Hepatocyte (in vitro differentiated cells): ENCODE data around the gene ELOVL1. TPM values are rescaled to one million over a fixed set of nuclear protein-coding genes. Genes with fewer than 3 reads are reported as not detected.

Source experiments
- DNase-seq: peaks from one replicate; pipeline ENCODE4 v3.0.0-alpha.2; 2016; ENCODE audit warnings: low spot score
- H2AFZ ChIP-seq: fragments of 200-600 bp; sonication (generic); 2 replicates; pipeline ENCODE4 v1.6.0; 2016; ENCODE audit warnings: antibody characterized with exemption, mild to moderate bottlenecking
- H3K27ac ChIP-seq: fragments of 200-600 bp; sonication (generic); 2 replicates; pipeline ENCODE4 v1.5.1; 2016; ENCODE audit warnings: mild to moderate bottlenecking
- H3K27me3 ChIP-seq: fragments of 200-600 bp; sonication (generic); 2 replicates; pipeline ENCODE4 v1.6.1; 2016
- H3K36me3 ChIP-seq: fragments of 200-600 bp; sonication (generic); replicated peaks from 2 replicates; pipeline ENCODE4 v1.5.1; 2016; ENCODE audit warnings: low read depth; ENCODE audit not compliant: insufficient read depth
- H3K4me1 ChIP-seq: fragments of 200-600 bp; sonication (generic); 2 replicates; pipeline ENCODE4 v1.5.1; 2016; ENCODE audit warnings: mild to moderate bottlenecking, moderate library complexity; ENCODE audit not compliant: insufficient read depth
- H3K4me2 ChIP-seq: fragments of 200-600 bp; sonication (generic); 2 replicates; pipeline ENCODE4 v1.6.0; 2016
- H3K4me3 ChIP-seq: fragments of 200-600 bp; sonication (generic); 2 replicates; pipeline ENCODE4 v1.5.1; 2016; ENCODE audit warnings: mild to moderate bottlenecking
- H3K79me2 ChIP-seq: fragments of 200-600 bp; sonication (generic); 2 replicates; pipeline ENCODE4 v1.6.0; 2017; ENCODE audit warnings: mild to moderate bottlenecking
- H3K9me2 ChIP-seq: fragments of 200-600 bp; sonication (generic); replicated peaks from 2 replicates; pipeline ENCODE4 v1.6.0; 2017; ENCODE audit warnings: mild to moderate bottlenecking; ENCODE audit not compliant: insufficient read depth
- H3K9me3 ChIP-seq: fragments of 200-600 bp; sonication (generic); 2 replicates; pipeline ENCODE4 v1.5.1; 2016; ENCODE audit warnings: low read depth, mild to moderate bottlenecking
- H4K20me1 ChIP-seq: fragments of 200-600 bp; sonication (generic); 2 replicates; pipeline ENCODE4 v1.6.0; 2016; ENCODE audit warnings: mild to moderate bottlenecking; ENCODE audit not compliant: insufficient read depth, poor library complexity, severe bottlenecking
- CTCF ChIP-seq: fragments of 200-600 bp; sonication (generic); IDR thresholded peaks from 2 replicates; pipeline ENCODE4 v1.5.1; 2016; ENCODE audit warnings: antibody characterized with exemption, mild to moderate bottlenecking; ENCODE audit not compliant: poor library complexity
- EZH2 ChIP-seq: fragments of 200-600 bp; sonication (generic); IDR thresholded peaks from 2 replicates; pipeline ENCODE4 v1.6.1; 2016; ENCODE audit warnings: antibody characterized with exemption, mild to moderate bottlenecking, borderline replicate concordance
- EZH2phosphoT487 ChIP-seq: fragments of 200-600 bp; sonication (generic); IDR thresholded peaks from one replicate; pipeline ENCODE4 v1.6.1; 2018; ENCODE audit warnings: antibody characterized with exemption, mild to moderate bottlenecking, low read depth, moderate library complexity; ENCODE audit not compliant: unreplicated experiment, severe bottlenecking
- WGBS: methylation state at CpG from one replicate; pipeline ENCODE4 v1.1.6; 2016; ENCODE audit warnings: low lambda C conversion rate; ENCODE audit errors: missing lambda C conversion rate; 5-methylcytosine and 5-hydroxymethylcytosine counted together
- polyA plus RNA-seq: library from polyadenylated mRNA; unstranded; fragments of >200 nt; fragmentation: Nextera tagmentation; extraction: Ambion mirVana; gene quantifications from 2 replicates; pipeline ENCODE4 v1.2.1, GENCODE V29; 2016
- total RNA-seq: library from RNA; depleted of rRNA; stranded (reverse); fragments of >200 nt; gene quantifications from 2 replicates; pipeline ENCODE4 v1.2.3, GENCODE V29; 2014

Gene ELOVL1
- total and polyA plus RNA-seq, 2 experiments from 2014 or later: 90.8 to 185 TPM

GRCh38 chr1:43317817-43318471, 49.9 kb downstream of the ELOVL1 start:
- H3K27ac ChIP-seq: no peak overlapping the region
- no peak overlapping the region for H3K4me3 ChIP-seq
- TF ChIP-seq EZH2: no peak
- TF ChIP-seq CTCF: no peak
- no peak for TF ChIP-seq EZH2phosphoT487
- H2AFZ ChIP-seq: no peak overlapping the region
- H3K79me2 ChIP-seq: no peaks in the 10 kb centered on the region
- WGBS: 87% methylated on average over 14 of the region's 15 CpGs
- no peaks in the 10 kb centered on the region for H4K20me1 ChIP-seq
- H3K27me3 ChIP-seq: no peaks in the 10 kb centered on the region
- no peaks in the 10 kb centered on the region for H3K9me3 ChIP-seq
- no peaks in the 10 kb centered on the region for H3K4me1 ChIP-seq
- H3K36me3 ChIP-seq: no peaks in the 10 kb centered on the region
- H3K9me2 ChIP-seq: no peaks in the 10 kb centered on the region
- H3K4me2 ChIP-seq: no peak overlapping the region
- DNase-seq: no peak

GRCh38 chr1:43316738-43317520, 50.9 kb downstream of the ELOVL1 start:
- DNase-seq: no peak
- no peaks in the 10 kb centered on the region for H3K9me3 ChIP-seq
- H3K27me3 ChIP-seq: no peaks in the 10 kb centered on the region
- no peaks in the 10 kb centered on the region for H3K79me2 ChIP-seq
- no peaks in the 10 kb centered on the region for H3K36me3 ChIP-seq
- no peaks in the 10 kb centered on the region for H4K20me1 ChIP-seq
- no peaks in the 10 kb centered on the region for H3K4me1 ChIP-seq
- no peak overlapping the region for H3K4me2 ChIP-seq
- no peak overlapping the region for H3K4me3 ChIP-seq
- 90% methylated on average over 16 of the region's 16 CpGs for WGBS
- TF ChIP-seq EZH2phosphoT487 (no peak), EZH2 (no peak)
- no peak overlapping the region for H3K27ac ChIP-seq
- no peak overlapping the region for H2AFZ ChIP-seq
- no peaks in the 10 kb centered on the region for H3K9me2 ChIP-seq

- Histone ChIP-seq H3K27me3 (no peaks in the 10 kb centered on the region), H3K4me3 (no peak overlapping the region), H3K4me2 (no peak overlapping the region), H2AFZ (no peak overlapping the region), H3K9me2 (no peaks in the 10 kb centered on the region), H3K4me1 (no peaks in the 10 kb centered on the region), H3K79me2 (no peaks in the 10 kb centered on the region), H3K9me3 (no peaks in the 10 kb centered on the region), H3K27ac (no peak overlapping the region), H3K36me3 (no peaks in the 10 kb centered on the region), H4K20me1 (no peaks in the 10 kb centered on the region)
- TF ChIP-seq CTCF (no peak), EZH2 (no peak), EZH2phosphoT487 (no peak)
- no peak for DNase-seq
- 95% methylated on average over 10 of the region's 10 CpGs for WGBS
Observed at GRCh38 chr1:43315963-43316737, 51.7 kb downstream of the ELOVL1 start.

GRCh38 chr1:43315481-43315880, 52.3 kb downstream of the ELOVL1 start:
- no peak for DNase-seq
- H3K79me2 ChIP-seq: no peaks in the 10 kb centered on the region
- TF ChIP-seq EZH2phosphoT487 (no peak), CTCF (no peak), EZH2 (no peak)
- no peaks in the 10 kb centered on the region for H3K4me1 ChIP-seq
- no peak overlapping the region for H3K4me3 ChIP-seq
- no peak overlapping the region for H2AFZ ChIP-seq
- H3K9me2 ChIP-seq: no peaks in the 10 kb centered on the region
- H3K9me3 ChIP-seq: no peaks in the 10 kb centered on the region
- no peaks in the 10 kb centered on the region for H3K36me3 ChIP-seq
- 82% methylated on average over 3 of the region's 3 CpGs for WGBS
- H3K4me2 ChIP-seq: no peak overlapping the region
- H3K27ac ChIP-seq: no peak overlapping the region
- H4K20me1 ChIP-seq: no peaks in the 10 kb centered on the region
- H3K27me3 ChIP-seq: no peaks in the 10 kb centered on the region
